ENCODE measurements around the gene SMIM10. TPM values are rescaled to one million over a fixed set of nuclear protein-coding genes. Genes with fewer than 3 reads are reported as not detected.
A peak's percentile ranks its signal among the peaks of the same experiment; 100 is the strongest.
"Not testable (repeated sequence)": the region's sequence is repeated elsewhere in the genome, so short reads cannot be mapped to it uniquely, and the experiment has no call there.

SMIM10 gene
- total RNA-seq, result 1 to 10 TPM; 2.3 to 6.2 (median 4.5) TPM

DNA sequence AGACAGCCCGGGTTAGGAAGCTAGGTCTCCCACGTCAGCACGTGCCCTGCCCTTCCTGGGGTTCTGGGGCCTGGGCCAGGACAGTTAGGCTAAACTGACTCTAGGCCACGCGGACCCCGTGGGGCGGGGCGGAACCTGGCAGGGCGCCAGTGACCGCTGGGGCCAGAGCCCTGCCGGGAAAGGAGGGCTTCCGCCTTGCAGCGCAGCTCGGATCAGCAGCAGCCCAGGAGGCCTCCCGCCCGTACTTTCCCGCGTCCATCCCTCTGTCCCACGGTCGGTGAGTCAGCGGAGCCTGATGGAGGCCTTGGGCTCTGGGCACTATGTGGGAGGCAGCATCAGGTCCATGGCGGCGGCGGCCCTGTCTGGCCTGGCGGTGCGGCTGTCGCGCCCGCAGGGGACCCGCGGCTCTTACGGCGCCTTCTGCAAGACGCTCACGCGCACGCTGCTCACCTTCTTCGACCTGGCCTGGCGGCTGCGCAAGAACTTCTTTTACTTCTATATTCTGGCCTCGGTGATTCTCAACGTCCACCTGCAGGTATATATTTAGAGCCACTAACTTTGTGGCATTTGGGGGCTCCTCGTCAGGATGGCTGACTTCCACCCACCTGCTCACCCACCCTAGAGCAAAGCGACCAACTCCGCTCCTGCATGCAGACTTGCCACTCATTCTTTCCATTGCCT lies at the start of gene SMIM10:
SMIM10 (plus strand) TSS at position 191 of the 681 bp plus-strand sequence; CDS start at position 296, 105 bp downstream.
- Histone ChIP-seq H3K27me3 (peaks cover 0 to 28% of the 10 kb centered on the region in 2 donors), H3K4me3 (peak within 1 kb of the TSS; percentile 43 to 67 (median 51)), H3K27ac (peak within 1 kb of the TSS; percentile 13 to 56), H3K4me1 (no peaks in the 10 kb centered on the region), H3K36me3 (no peaks in the 10 kb centered on the region), H3K9me3 (no peaks in the 10 kb centered on the region)
- intact Hi-C loops (cut with DNase I; ENCODE audit: low total_unique reads), result no loop called here
- TF ChIP-seq POLR2A (IDR thresholded peaks at IDR 0.05) (no peak), POLR2AphosphoS5 (IDR thresholded peaks at IDR 0.05) (peak in 1 of 3 donors; percentile 60)
- peak; percentile 23 to 51 for DNase-seq (ENCODE audit: low spot score in 2 of 2)

GRCh38 chrX:134946364-134946763 lies 44.4 kb upstream of the SMIM10 start:
- H3K4me3 ChIP-seq, H3K36me3 ChIP-seq: not testable (repeated sequence)

DNA sequence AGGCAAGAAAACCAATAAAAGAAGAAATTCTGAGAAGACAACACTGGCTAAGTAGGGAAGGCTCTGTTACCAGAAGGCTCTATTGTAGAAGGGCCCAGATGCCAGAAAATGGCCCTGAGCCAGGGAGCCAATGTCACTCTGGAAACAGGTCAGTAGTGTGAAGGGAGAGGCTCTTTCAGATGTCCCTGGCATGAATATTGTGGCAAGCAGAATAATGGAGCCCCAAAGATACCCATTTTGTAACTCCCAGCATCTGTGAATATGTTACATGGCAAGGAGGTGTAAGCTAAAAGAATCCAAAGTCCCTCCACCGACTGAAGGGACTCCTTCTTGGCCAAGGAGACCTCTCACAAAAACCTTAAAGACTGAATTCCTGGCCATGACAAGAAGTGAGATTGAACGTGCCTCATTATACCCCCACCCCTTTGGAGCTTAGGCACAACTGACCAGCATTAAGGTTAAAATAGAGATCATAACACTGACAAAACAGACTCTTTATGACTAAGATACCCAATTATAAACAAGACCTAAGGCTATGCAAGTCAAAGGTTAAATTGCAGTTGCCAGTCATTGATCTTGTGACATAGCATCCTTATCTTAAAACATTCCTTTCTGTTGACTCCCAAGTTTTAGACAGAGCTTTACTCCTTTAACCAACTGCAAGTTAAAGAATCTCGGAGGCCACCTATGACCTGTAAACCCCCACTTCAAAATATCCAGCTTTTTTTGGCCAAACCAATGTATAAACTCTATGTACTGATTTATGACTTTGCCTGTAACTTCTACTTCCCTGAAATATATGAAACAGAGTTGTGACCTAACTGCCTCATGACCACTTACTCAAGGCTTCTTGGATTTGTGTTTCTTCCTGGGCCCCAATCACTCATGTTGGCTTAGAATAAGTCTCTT lies 42.2 kb upstream of the SMIM10 start:
- no peaks in the 10 kb centered on the region for H3K36me3 ChIP-seq
- H3K4me1 ChIP-seq, result no peaks in the 10 kb centered on the region
- intact Hi-C loops (cut with DNase I; ENCODE audit: low total_unique reads), result no loop called here
- H3K27me3 ChIP-seq, result peaks cover 0 to 9% of the 10 kb centered on the region in 2 donors
- TF ChIP-seq POLR2AphosphoS5 (IDR thresholded peaks at IDR 0.05) (no peak), POLR2A (IDR thresholded peaks at IDR 0.05) (no peak)
- TF ChIP-seq, protein P1, sequence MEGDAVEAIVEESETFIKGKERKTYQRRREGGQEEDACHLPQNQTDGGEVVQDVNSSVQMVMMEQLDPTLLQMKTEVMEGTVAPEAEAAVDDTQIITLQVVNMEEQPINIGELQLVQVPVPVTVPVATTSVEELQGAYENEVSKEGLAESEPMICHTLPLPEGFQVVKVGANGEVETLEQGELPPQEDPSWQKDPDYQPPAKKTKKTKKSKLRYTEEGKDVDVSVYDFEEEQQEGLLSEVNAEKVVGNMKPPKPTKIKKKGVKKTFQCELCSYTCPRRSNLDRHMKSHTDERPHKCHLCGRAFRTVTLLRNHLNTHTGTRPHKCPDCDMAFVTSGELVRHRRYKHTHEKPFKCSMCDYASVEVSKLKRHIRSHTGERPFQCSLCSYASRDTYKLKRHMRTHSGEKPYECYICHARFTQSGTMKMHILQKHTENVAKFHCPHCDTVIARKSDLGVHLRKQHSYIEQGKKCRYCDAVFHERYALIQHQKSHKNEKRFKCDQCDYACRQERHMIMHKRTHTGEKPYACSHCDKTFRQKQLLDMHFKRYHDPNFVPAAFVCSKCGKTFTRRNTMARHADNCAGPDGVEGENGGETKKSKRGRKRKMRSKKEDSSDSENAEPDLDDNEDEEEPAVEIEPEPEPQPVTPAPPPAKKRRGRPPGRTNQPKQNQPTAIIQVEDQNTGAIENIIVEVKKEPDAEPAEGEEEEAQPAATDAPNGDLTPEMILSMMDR (IDR thresholded peaks at IDR 0.05), result no peak
- H3K4me3 ChIP-seq, result no peak overlapping the region
- no peaks in the 10 kb centered on the region for H3K9me3 ChIP-seq
- no peak for DNase-seq (ENCODE audit: low spot score in 2 of 2)
- no peak overlapping the region for H3K27ac ChIP-seq

More at GRCh38 chrX:134946364-134946763, 44.4 kb upstream of the SMIM10 start:
- H3K27me3 ChIP-seq; H3K9me3 ChIP-seq; H3K4me1 ChIP-seq; intact Hi-C loops (cut with DNase I; ENCODE audit: low total_unique reads); H3K27ac ChIP-seq; DNase-seq (ENCODE audit: low spot score in 2 of 2): not testable (repeated sequence)

- intact Hi-C loops (cut with DNase I; ENCODE audit: low total_unique reads), result no loop called here
- H3K4me1 ChIP-seq, result no peaks in the 10 kb centered on the region
- no peak for TF ChIP-seq POLR2AphosphoS5 (IDR thresholded peaks at IDR 0.05)
- TF ChIP-seq POLR2A (IDR thresholded peaks at IDR 0.05), result no peak
- TF ChIP-seq, protein P1 (IDR thresholded peaks at IDR 0.05), result no peak
- DNase-seq (ENCODE audit: low spot score in 2 of 2), result no peak
- H3K36me3 ChIP-seq, result no peaks in the 10 kb centered on the region
- no peaks in the 10 kb centered on the region for H3K9me3 ChIP-seq
- H3K27ac ChIP-seq, result no peak overlapping the region
- H3K27me3 ChIP-seq, result peaks cover 0 to 10% of the 10 kb centered on the region in 2 donors
- no peak overlapping the region for H3K4me3 ChIP-seq
These were observed 41.5 kb upstream of the SMIM10 start for GRCh38 chrX:134949271-134949670.

DNA sequence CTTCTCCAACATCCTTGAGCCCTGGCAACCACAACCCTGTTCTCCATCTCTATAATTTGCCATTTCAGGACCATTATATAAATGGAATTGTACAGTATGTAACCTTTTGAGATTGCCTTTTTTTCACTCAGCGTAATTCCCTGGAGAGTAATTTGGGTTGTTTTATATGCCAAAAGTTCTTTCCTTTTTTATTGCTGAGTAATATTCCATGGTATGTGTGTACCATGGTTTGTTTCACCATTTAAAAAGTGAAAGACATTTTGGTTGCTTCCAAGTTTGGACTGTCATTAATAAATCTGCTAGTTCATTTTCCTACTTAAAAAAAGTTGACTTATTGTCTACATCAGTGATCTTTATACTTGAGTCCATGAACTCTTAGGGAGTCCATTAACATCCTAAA lies 33.0 kb upstream of the SMIM10 start:
- H3K9me3 ChIP-seq, result no peaks in the 10 kb centered on the region
- DNase-seq (ENCODE audit: low spot score in 2 of 2), result no peak
- H3K36me3 ChIP-seq, result no peaks in the 10 kb centered on the region
- no peak overlapping the region for H3K4me3 ChIP-seq
- no peaks in the 10 kb centered on the region for H3K4me1 ChIP-seq
- no peak overlapping the region for H3K27ac ChIP-seq
- intact Hi-C loops (cut with DNase I; ENCODE audit: low total_unique reads), result no loop called here
- TF ChIP-seq, protein P1 (IDR thresholded peaks at IDR 0.05), result no peak
- TF ChIP-seq POLR2A (IDR thresholded peaks at IDR 0.05) (no peak), POLR2AphosphoS5 (IDR thresholded peaks at IDR 0.05) (no peak)
- H3K27me3 ChIP-seq, result peaks cover 0 to 30% of the 10 kb centered on the region in 2 donors

- H3K9me3 ChIP-seq; H3K27ac ChIP-seq; intact Hi-C loops (cut with DNase I; ENCODE audit: low total_unique reads); H3K4me3 ChIP-seq; H3K4me1 ChIP-seq; DNase-seq (ENCODE audit: low spot score in 2 of 2); H3K36me3 ChIP-seq: not testable (repeated sequence)
- H3K27me3 ChIP-seq, result peaks cover 0 to 36% of the 10 kb centered on the region in 2 donors
These were observed 30.4 kb upstream of the SMIM10 start for GRCh38 chrX:134960366-134960765.

Data from breast epithelium (tissue), 4 donors.